Measurements from ENCODE around the gene MUC13. TPM values are rescaled to one million over a fixed set of nuclear protein-coding genes. Genes with fewer than 3 reads are reported as not detected.

Gene MUC13
- total RNA-seq, 1 donor = not detected

DNA sequence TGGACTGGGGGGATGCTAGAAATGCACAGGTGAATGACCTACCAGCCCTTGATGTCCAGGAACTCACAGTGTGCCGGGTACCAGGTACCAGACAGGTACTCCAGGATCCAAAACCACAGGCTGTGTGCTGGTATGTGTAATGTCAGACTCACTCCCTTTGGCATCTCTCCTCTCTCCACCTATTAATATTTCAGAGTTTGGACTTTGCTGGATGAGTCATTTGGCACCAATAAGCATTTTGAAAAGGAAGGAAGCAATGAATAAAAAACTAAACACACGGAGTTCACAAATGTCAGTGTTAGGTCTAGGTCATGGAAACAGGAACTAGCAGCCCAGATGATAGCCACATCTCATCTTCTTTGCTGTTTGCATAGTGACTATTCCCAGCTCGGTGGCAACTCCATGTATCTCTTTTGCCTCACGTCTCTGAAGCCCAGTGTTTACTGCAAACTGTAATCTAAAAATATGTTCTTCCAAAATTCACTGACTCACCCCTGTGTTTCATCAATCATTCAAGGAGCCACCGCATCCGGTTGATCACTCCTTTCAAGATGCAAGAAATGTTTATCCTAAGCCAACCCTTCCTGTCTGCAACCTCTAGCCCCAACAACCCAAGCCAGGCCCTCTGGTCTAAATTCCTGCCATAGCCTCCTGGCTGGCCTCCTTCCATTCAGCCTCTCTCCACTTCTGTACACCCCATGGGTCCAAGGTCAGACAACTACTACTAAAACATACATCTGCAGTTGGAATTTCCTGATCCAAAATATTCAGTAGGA is 55.8 kb downstream of the MUC13 start:
- Histone ChIP-seq H3K4me1 (ENCODE audit: insufficient read depth, low read length) (peaks cover 60% of the 10 kb centered on the region), H3K27ac (ENCODE audit: low read depth, low read length) (peak overlapping the region; percentile 81), H3K27me3 (ENCODE audit: insufficient read depth, low read length) (no peaks in the 10 kb centered on the region), H3K79me2 (ENCODE audit: insufficient read depth, low read length) (peaks cover 90% of the 10 kb centered on the region), H3K4me2 (ENCODE audit: insufficient read depth, low read length) (peak overlapping the region; percentile 65), H3K9me3 (ENCODE audit: low read depth, low read length) (no peaks in the 10 kb centered on the region), H3K4me3 (ENCODE audit: insufficient read depth, low read length) (peak overlapping the region; percentile 23), H3K36me3 (ENCODE audit: insufficient read depth, low read length) (peaks cover 5% of the 10 kb centered on the region), H2AFZ (ENCODE audit: low read length) (no peak overlapping the region), H4K20me1 (ENCODE audit: insufficient read depth, low read length) (no peaks in the 10 kb centered on the region)
- TF ChIP-seq, protein P1, sequence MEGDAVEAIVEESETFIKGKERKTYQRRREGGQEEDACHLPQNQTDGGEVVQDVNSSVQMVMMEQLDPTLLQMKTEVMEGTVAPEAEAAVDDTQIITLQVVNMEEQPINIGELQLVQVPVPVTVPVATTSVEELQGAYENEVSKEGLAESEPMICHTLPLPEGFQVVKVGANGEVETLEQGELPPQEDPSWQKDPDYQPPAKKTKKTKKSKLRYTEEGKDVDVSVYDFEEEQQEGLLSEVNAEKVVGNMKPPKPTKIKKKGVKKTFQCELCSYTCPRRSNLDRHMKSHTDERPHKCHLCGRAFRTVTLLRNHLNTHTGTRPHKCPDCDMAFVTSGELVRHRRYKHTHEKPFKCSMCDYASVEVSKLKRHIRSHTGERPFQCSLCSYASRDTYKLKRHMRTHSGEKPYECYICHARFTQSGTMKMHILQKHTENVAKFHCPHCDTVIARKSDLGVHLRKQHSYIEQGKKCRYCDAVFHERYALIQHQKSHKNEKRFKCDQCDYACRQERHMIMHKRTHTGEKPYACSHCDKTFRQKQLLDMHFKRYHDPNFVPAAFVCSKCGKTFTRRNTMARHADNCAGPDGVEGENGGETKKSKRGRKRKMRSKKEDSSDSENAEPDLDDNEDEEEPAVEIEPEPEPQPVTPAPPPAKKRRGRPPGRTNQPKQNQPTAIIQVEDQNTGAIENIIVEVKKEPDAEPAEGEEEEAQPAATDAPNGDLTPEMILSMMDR (IDR thresholded peaks at IDR 0.05; ENCODE audit: extremely low read depth, low read depth, low read length) = no peak
- peak; percentile 90 for DNase-seq (ENCODE audit: insufficient read length, low spot score, missing footprints)

DNA sequence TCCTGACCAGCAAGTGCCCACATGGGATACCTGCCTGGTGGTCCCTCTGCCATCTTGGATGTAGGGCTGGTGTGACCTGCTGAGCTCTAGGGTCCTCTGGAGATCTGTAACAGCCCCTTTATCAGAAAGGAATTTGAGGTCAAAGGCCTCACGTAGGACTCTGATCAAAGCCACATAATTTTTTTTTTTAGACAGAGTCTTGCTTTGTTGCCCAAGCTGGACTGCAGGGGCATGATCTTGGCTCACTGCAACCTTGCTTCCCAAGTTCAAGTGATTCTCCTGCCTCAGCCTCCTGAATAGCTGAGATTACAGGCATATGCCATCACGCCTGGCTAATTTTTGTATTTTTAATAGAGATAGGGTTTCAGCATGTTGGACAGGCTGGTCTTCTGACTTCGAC is 56.9 kb downstream of the MUC13 start:
- peaks cover 4% of the 10 kb centered on the region for H4K20me1 ChIP-seq (ENCODE audit: insufficient read depth, low read length)
- H3K27ac ChIP-seq (ENCODE audit: low read depth, low read length) = peak overlapping the region; percentile 81
- H3K27me3 ChIP-seq (ENCODE audit: insufficient read depth, low read length) = no peaks in the 10 kb centered on the region
- H3K36me3 ChIP-seq (ENCODE audit: insufficient read depth, low read length) = peaks cover under 1% of the 10 kb centered on the region
- peaks cover 88% of the 10 kb centered on the region for H3K79me2 ChIP-seq (ENCODE audit: insufficient read depth, low read length)
- no peak overlapping the region for H3K4me2 ChIP-seq (ENCODE audit: insufficient read depth, low read length)
- TF ChIP-seq, protein P1 (IDR thresholded peaks at IDR 0.05; ENCODE audit: extremely low read depth, low read depth, low read length) = no peak
- H3K9me3 ChIP-seq (ENCODE audit: low read depth, low read length) = no peaks in the 10 kb centered on the region
- H2AFZ ChIP-seq (ENCODE audit: low read length) = no peak overlapping the region
- no peak for DNase-seq (ENCODE audit: insufficient read length, low spot score, missing footprints)
- H3K4me3 ChIP-seq (ENCODE audit: insufficient read depth, low read length) = no peak overlapping the region
- H3K4me1 ChIP-seq (ENCODE audit: insufficient read depth, low read length) = peaks cover 49% of the 10 kb centered on the region

DNA sequence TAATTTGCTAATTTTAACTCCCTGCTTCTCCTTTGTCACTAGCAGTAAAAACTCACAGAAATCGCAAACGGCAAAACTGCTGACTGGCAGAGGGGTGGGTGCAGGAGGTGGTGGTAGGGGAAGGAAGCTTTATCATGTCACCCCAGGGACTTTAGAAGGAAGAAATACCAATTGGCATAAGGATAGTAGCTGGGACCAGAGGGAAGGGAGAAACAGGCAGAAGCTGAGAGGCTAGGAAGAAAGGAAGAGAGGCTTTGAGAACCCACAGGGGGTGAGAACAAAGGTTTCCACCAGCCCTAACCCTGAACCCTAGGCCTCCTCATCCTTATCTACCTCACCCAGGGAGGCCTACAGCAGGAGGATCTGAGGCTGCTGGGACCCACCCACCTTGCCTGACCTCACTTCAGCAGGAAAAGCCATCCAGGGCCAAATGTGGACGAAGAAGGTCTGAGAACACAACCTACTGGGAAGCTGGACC is 58.1 kb downstream of the MUC13 start:
- H3K27me3 ChIP-seq (ENCODE audit: insufficient read depth, low read length) = no peaks in the 10 kb centered on the region
- H3K4me1 ChIP-seq (ENCODE audit: insufficient read depth, low read length) = peaks cover 40% of the 10 kb centered on the region
- H2AFZ ChIP-seq (ENCODE audit: low read length) = no peak overlapping the region
- H3K36me3 ChIP-seq (ENCODE audit: insufficient read depth, low read length) = peaks cover 11% of the 10 kb centered on the region
- peaks cover 87% of the 10 kb centered on the region for H3K79me2 ChIP-seq (ENCODE audit: insufficient read depth, low read length)
- H3K4me3 ChIP-seq (ENCODE audit: insufficient read depth, low read length) = no peak overlapping the region
- no peak for DNase-seq (ENCODE audit: insufficient read length, low spot score, missing footprints)
- TF ChIP-seq, protein P1 (IDR thresholded peaks at IDR 0.05; ENCODE audit: extremely low read depth, low read depth, low read length) = no peak
- peak overlapping the region; percentile 7 for H3K4me2 ChIP-seq (ENCODE audit: insufficient read depth, low read length)
- no peaks in the 10 kb centered on the region for H3K9me3 ChIP-seq (ENCODE audit: low read depth, low read length)
- peaks cover 4% of the 10 kb centered on the region for H4K20me1 ChIP-seq (ENCODE audit: insufficient read depth, low read length)
- H3K27ac ChIP-seq (ENCODE audit: low read depth, low read length) = no peak overlapping the region

DNA sequence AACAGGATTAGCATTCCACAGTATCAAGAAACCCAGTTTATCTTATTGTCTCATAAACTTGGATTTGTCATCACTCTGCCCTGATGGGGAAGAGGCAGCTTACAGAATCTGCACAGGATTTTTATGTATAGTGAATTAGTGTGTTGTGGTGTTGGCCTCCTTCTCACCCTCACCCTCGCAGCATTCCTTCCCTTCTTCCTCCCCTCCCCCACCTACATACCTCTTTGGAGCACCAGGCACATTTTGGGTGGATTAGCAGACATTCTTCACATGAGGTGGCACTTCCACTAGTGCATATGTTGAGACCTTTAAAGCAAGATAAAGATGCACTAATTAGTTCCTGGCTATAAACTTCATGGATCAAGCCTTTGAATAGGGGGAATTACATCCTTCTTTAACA is 61.3 kb downstream of the MUC13 start:
- TF ChIP-seq, protein P1 (IDR thresholded peaks at IDR 0.05; ENCODE audit: extremely low read depth, low read depth, low read length) = no peak
- peaks cover 16% of the 10 kb centered on the region for H3K36me3 ChIP-seq (ENCODE audit: insufficient read depth, low read length)
- no peak overlapping the region for H3K27ac ChIP-seq (ENCODE audit: low read depth, low read length)
- no peak overlapping the region for H3K4me3 ChIP-seq (ENCODE audit: insufficient read depth, low read length)
- no peak for DNase-seq (ENCODE audit: insufficient read length, low spot score, missing footprints)
- no peak overlapping the region for H3K4me2 ChIP-seq (ENCODE audit: insufficient read depth, low read length)
- peaks cover 7% of the 10 kb centered on the region for H4K20me1 ChIP-seq (ENCODE audit: insufficient read depth, low read length)
- no peaks in the 10 kb centered on the region for H3K27me3 ChIP-seq (ENCODE audit: insufficient read depth, low read length)
- no peaks in the 10 kb centered on the region for H3K9me3 ChIP-seq (ENCODE audit: low read depth, low read length)
- H3K4me1 ChIP-seq (ENCODE audit: insufficient read depth, low read length) = peaks cover 19% of the 10 kb centered on the region
- no peak overlapping the region for H2AFZ ChIP-seq (ENCODE audit: low read length)
- H3K79me2 ChIP-seq (ENCODE audit: insufficient read depth, low read length) = peaks cover 90% of the 10 kb centered on the region
